Measurements from ENCODE around the gene PCBP3. TPM values are rescaled to one million over a fixed set of nuclear protein-coding genes. Genes with fewer than 3 reads are reported as not detected.

PCBP3 gene
- total RNA-seq, 2 experiments from 2014 or later: 3.4 to 3.8 TPM

DNA sequence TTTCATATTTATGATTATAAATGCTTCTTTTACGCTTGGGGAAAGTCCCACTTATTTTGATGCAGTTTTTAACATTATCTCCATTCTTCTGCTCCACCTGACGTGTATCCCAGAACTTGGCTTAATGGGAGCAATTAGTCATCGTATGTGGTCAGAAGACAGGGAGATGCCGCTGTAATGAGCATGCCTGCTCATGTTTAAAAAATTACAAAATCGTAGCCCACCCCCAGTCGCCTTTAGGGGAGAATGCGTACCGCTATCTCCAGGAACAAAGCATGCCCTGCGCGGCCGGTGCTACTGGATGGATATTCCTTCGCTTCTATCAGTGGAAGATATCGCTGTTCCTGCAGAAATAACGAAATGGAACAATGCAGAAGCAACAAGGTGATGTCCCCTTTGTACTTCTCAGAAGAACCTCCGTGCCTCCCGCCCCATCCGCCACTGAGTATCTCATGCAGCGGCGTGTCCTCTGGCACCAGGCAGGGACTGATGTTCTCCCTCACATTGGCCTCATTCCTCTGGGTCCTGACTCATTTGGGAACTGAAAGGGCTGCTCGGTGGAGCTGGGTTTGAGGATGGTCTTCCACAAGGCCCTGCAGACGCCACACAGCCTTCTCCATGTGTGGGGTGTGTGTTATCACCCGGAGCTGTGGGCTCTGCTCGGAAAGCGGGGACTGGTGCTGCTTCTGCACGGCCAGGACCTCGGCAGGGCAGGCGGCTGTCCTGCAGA is 221.7 kb downstream of the PCBP3 start:
- Mint-ChIP-seq H3K36me3 (ENCODE audit: low read depth) (no peaks in the 10 kb centered on the region), H3K9me3 (no peaks in the 10 kb centered on the region), H3K4me3 (no peak overlapping the region), H3K27me3 (no peaks in the 10 kb centered on the region), H3K27ac (no peak overlapping the region), H3K4me1 (ENCODE audit: low read depth) (no peaks in the 10 kb centered on the region)
- ATAC-seq (ENCODE audit: poor library complexity) (no peak), DNase-seq (no peak)
- TF ChIP-seq, protein P1, sequence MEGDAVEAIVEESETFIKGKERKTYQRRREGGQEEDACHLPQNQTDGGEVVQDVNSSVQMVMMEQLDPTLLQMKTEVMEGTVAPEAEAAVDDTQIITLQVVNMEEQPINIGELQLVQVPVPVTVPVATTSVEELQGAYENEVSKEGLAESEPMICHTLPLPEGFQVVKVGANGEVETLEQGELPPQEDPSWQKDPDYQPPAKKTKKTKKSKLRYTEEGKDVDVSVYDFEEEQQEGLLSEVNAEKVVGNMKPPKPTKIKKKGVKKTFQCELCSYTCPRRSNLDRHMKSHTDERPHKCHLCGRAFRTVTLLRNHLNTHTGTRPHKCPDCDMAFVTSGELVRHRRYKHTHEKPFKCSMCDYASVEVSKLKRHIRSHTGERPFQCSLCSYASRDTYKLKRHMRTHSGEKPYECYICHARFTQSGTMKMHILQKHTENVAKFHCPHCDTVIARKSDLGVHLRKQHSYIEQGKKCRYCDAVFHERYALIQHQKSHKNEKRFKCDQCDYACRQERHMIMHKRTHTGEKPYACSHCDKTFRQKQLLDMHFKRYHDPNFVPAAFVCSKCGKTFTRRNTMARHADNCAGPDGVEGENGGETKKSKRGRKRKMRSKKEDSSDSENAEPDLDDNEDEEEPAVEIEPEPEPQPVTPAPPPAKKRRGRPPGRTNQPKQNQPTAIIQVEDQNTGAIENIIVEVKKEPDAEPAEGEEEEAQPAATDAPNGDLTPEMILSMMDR (IDR thresholded peaks at IDR 0.05): no peak
- Histone ChIP-seq H3K36me3 (ENCODE audit: insufficient read depth, low read length) (no peaks in the 10 kb centered on the region), H3K9me3 (ENCODE audit: control insufficient read depth in 1 of 2, insufficient read depth in 1 of 2, low read length in 2 of 2) (no peaks in the 10 kb centered on the region), H3K4me1 (ENCODE audit: insufficient read depth, low read length) (peaks cover 3% of the 10 kb centered on the region), H3K27me3 (ENCODE audit: control insufficient read depth in 1 of 2, insufficient read depth in 2 of 2, low read length in 2 of 2) (no peaks in the 10 kb centered on the region), H3K4me3 (ENCODE audit: low read length) (no peak overlapping the region), H3K27ac (ENCODE audit: low read depth in 1 of 2, low read length in 2 of 2) (no peak overlapping the region)
- ChIA-PET POLR2A (no interaction called here), CTCF (no interaction called here)
- intact Hi-C loops (cut with DNase I, micrococcal nuclease): no loop called here

DNA sequence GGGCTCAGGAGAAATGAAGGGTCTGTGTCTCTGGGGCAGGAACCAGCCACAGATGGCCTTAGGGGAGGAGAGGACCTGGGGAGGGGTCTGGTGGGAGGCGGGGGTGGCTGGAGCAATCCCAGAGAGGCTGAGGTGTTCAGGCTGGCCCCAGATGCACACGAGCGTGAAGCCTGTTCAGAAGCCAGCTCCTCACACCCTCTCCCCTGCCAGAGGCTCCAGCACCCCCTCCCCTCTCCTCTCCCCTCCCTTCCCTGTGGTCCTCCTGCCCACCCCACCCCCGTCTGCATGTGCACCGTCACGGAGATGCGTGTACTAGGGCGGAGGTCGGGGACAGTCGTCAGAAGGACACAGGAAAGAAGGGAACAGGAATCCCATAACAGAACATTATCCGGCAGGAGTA is 223.0 kb downstream of the PCBP3 start:
- Histone ChIP-seq H3K4me1 (ENCODE audit: insufficient read depth, low read length) (peaks cover 3% of the 10 kb centered on the region), H3K9me3 (ENCODE audit: control insufficient read depth in 1 of 2, insufficient read depth in 1 of 2, low read length in 2 of 2) (no peaks in the 10 kb centered on the region), H3K27me3 (ENCODE audit: control insufficient read depth in 1 of 2, insufficient read depth in 2 of 2, low read length in 2 of 2) (no peaks in the 10 kb centered on the region), H3K27ac (ENCODE audit: low read depth in 1 of 2, low read length in 2 of 2) (no peak overlapping the region), H3K4me3 (ENCODE audit: low read length) (no peak overlapping the region), H3K36me3 (ENCODE audit: insufficient read depth, low read length) (no peaks in the 10 kb centered on the region)
- Mint-ChIP-seq H3K9me3 (no peaks in the 10 kb centered on the region), H3K4me3 (no peak overlapping the region), H3K27me3 (no peaks in the 10 kb centered on the region), H3K27ac (no peak overlapping the region), H3K36me3 (ENCODE audit: low read depth) (no peaks in the 10 kb centered on the region), H3K4me1 (ENCODE audit: low read depth) (no peaks in the 10 kb centered on the region)
- POLR2A ChIA-PET: no interaction called here
- CTCF ChIA-PET: no interaction called here
- intact Hi-C loops (cut with DNase I, micrococcal nuclease): no loop called here
- ATAC-seq (ENCODE audit: poor library complexity) (no peak), DNase-seq (no peak)
- TF ChIP-seq, protein P1 (IDR thresholded peaks at IDR 0.05): no peak

DNA sequence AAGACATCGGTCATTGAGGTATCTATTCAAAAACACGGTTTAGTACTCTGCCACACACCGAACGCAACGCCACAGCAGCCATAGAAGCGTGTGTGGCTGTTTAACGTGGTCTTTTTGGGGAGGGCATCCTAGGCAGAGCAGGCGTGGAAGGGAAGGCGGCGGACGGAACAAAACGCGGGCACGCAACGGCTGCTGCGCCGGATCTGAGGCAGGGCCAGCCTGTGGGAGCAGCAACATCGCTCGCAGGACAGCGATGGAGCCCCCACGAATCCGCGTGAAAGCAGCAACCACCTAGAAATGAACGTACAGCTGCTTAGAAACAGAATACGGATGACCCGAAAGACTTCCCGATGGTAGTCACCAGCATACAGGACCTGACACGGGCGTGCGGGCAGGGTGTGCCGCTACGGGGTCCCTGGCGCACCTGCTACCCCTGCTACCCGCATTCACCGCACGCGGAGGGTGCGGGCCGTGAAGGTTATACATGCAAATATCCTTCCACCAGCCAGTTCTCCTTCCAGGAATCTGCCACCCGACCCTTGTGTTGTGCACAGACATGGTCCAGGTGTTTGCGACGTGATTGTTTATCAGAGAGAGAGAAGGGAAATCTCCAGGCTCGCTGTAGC is 223.6 kb downstream of the PCBP3 start:
- H3K9me3 Mint-ChIP-seq: no peaks in the 10 kb centered on the region
- CTCF ChIA-PET: no interaction called here
- Histone ChIP-seq H3K27ac (ENCODE audit: low read depth in 1 of 2, low read length in 2 of 2) (no peak overlapping the region), H3K4me3 (ENCODE audit: low read length) (no peak overlapping the region), H3K27me3 (ENCODE audit: control insufficient read depth in 1 of 2, insufficient read depth in 2 of 2, low read length in 2 of 2) (no peaks in the 10 kb centered on the region), H3K9me3 (ENCODE audit: control insufficient read depth in 1 of 2, insufficient read depth in 1 of 2, low read length in 2 of 2) (no peaks in the 10 kb centered on the region), H3K36me3 (ENCODE audit: insufficient read depth, low read length) (no peaks in the 10 kb centered on the region), H3K4me1 (ENCODE audit: insufficient read depth, low read length) (peaks cover 3% of the 10 kb centered on the region)
- ATAC-seq (ENCODE audit: poor library complexity) (no peak), DNase-seq (no peak)
- POLR2A ChIA-PET: no interaction called here
- TF ChIP-seq, protein P1 (IDR thresholded peaks at IDR 0.05): no peak
- H3K4me1 Mint-ChIP-seq (ENCODE audit: low read depth): no peaks in the 10 kb centered on the region
- intact Hi-C loops (cut with DNase I, micrococcal nuclease): no loop called here
- H3K36me3 Mint-ChIP-seq (ENCODE audit: low read depth): no peaks in the 10 kb centered on the region
- no peaks in the 10 kb centered on the region for H3K27me3 Mint-ChIP-seq
- no peak overlapping the region for H3K27ac Mint-ChIP-seq
- H3K4me3 Mint-ChIP-seq: no peak overlapping the region

Measured in CD4-positive, alpha-beta T cell (primary cell).